ENCODE measurements around the gene PAM.
"Not testable (repeated sequence)": the region's sequence is repeated elsewhere in the genome, so short reads cannot be mapped to it uniquely, and the experiment has no call there.

PAM gene

DNA sequence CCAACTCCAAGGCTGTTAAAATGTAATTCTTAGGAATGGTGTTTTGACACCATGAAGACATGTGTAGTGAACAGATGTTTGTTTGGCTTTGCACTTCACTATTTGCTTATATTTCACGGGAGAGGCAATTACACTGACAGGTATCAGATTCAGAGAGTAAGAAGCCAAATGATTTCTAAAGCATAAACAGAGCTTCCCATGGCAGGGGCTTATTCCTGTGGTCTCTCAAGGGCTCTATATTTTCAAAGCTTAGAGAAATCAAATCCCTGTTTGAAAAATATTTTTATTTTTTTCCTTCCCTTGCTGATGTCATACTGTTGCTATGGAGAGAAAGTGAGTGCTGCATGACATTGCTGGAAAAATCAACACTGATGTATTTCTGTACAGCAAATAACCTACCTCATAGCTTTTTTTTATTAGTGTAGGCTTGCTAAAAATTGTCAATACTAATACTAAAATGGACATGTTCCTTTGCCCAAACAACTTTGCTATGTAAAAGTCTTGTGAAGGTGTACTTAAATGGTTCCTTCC lies 203.4 kb downstream of the PAM start:
- H3K4me3 ChIP-seq (ENCODE audit: low read depth, low read length) = no peak overlapping the region
- DNase-seq (ENCODE audit: low read depth) = no peak

- DNase-seq (ENCODE audit: low read depth) = peak; percentile 73
- H3K4me3 ChIP-seq (ENCODE audit: low read depth, low read length) = no peak overlapping the region
Observed at GRCh38 chr5:102959055-102959454, 203.9 kb downstream of the PAM start.

- DNase-seq (ENCODE audit: low read depth) = no peak
- no peak overlapping the region for H3K4me3 ChIP-seq (ENCODE audit: low read depth, low read length)
Observed at GRCh38 chr5:102961671-102962070, 206.6 kb downstream of the PAM start.

GRCh38 chr5:102965653-102966052 lies 210.5 kb downstream of the PAM start:
- no peak for DNase-seq (ENCODE audit: low read depth)
- H3K4me3 ChIP-seq (ENCODE audit: low read depth, low read length) = no peak overlapping the region

GRCh38 chr5:102969641-102970040 lies 214.5 kb downstream of the PAM start:
- DNase-seq (ENCODE audit: low read depth) = no peak
- no peak overlapping the region for H3K4me3 ChIP-seq (ENCODE audit: low read depth, low read length)

GRCh38 chr5:102971676-102972293 lies 216.7 kb downstream of the PAM start:
- no peak for DNase-seq (ENCODE audit: low read depth)
- no peak overlapping the region for H3K4me3 ChIP-seq (ENCODE audit: low read depth, low read length)

DNA sequence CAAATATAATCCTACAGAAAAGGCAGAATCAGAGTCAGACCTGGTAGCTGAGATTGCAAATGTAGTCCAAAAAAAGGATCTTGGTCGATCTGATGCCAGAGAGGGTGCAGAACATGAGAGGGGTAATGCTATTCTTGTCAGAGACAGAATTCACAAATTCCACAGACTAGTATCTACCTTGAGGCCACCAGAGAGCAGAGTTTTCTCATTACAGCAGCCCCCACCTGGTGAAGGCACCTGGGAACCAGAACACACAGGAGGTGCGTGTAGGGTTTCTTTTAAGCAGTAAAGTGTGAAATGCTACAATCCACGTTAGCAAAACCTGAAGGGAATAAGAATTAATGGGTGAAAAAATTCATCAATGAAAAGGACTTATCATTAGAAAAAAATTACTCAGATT lies 219.1 kb downstream of the PAM start:
- DNase-seq (ENCODE audit: low read depth) = no peak
- H3K4me3 ChIP-seq (ENCODE audit: low read depth, low read length) = no peak overlapping the region

- no peak overlapping the region for H3K4me3 ChIP-seq (ENCODE audit: low read depth, low read length)
- no peak for DNase-seq (ENCODE audit: low read depth)
Observed at GRCh38 chr5:102975045-102975444, 219.9 kb downstream of the PAM start.

GRCh38 chr5:102975457-102976182 lies 220.5 kb downstream of the PAM start:
- H3K4me3 ChIP-seq (ENCODE audit: low read depth, low read length) = no peak overlapping the region
- DNase-seq (ENCODE audit: low read depth) = peak; percentile 37

GRCh38 chr5:102981957-102982635 lies 227.0 kb downstream of the PAM start:
- no peak overlapping the region for H3K4me3 ChIP-seq (ENCODE audit: low read depth, low read length)

GRCh38 chr5:102986074-102986473 lies 231.0 kb downstream of the PAM start:
- no peak overlapping the region for H3K4me3 ChIP-seq (ENCODE audit: low read depth, low read length)
- no peak for DNase-seq (ENCODE audit: low read depth)

More at GRCh38 chr5:102981957-102982635, 227.0 kb downstream of the PAM start:
- no peak for DNase-seq (ENCODE audit: low read depth)

DNA sequence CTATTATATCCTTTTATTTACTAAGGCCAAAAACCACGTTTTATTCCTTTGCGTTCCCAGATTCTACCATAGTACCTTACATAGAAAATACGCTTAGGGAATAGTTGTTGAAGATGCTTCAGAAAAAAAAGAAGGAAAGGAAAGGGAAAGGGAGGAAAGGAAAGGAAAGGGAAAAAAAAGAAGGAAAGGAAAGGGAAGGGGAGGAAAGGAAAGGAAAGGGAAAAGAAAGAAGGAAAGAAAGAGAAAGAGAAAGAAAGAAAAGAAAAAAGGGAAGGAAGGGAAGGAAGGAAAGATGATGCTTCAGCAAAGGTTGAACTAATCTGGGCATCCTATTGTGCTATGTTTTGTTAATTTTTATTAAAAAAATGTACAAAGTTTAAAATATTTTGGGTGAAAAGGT lies 233.4 kb downstream of the PAM start:
- no peak for DNase-seq (ENCODE audit: low read depth)
- H3K4me3 ChIP-seq (ENCODE audit: low read depth, low read length) = no peak overlapping the region

DNA sequence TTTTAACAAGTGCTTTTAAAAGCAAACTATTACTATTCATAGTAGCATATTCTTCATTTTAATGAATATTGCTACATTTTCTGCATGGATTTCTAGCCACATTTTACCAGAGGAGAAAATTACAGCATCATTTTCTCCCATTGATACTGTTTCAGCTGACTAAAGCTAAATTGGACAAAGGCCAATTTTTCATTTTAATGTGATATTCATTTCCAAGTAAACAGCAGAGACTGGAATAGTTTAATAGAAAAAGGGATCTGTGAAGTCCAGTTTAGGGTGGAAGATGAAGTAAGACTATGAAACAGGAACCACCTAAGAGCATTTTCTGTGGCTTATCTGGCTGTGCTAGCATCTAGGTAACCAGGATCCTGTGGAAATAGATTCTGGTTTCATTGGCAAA lies 236.7 kb downstream of the PAM start:
- no peak for DNase-seq (ENCODE audit: low read depth)
- H3K4me3 ChIP-seq (ENCODE audit: low read depth, low read length) = no peak overlapping the region

- no peak for DNase-seq (ENCODE audit: low read depth)
- H3K4me3 ChIP-seq (ENCODE audit: low read depth, low read length) = no peak overlapping the region
Observed at GRCh38 chr5:102996011-102996575, 241.0 kb downstream of the PAM start.

DNA sequence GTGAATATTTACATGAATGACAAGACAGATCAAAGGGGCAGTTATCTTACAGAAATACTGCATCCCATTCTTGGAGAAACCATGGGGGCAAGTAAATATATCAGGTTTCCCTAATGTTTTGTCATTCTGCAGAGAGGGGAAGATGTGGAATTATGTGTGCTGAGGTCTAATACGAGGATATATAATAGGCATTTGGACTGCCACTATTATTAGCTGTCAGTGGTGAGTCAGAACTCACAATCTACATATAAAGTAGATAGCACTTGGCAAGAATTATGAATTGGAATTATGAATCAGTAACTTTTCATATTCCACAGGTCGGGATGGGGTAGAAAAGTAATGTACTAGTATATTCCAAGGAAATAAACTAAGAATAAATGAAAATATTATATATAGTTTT lies 243.1 kb downstream of the PAM start:
- no peak overlapping the region for H3K4me3 ChIP-seq (ENCODE audit: low read depth, low read length)
- no peak for DNase-seq (ENCODE audit: low read depth)

DNA sequence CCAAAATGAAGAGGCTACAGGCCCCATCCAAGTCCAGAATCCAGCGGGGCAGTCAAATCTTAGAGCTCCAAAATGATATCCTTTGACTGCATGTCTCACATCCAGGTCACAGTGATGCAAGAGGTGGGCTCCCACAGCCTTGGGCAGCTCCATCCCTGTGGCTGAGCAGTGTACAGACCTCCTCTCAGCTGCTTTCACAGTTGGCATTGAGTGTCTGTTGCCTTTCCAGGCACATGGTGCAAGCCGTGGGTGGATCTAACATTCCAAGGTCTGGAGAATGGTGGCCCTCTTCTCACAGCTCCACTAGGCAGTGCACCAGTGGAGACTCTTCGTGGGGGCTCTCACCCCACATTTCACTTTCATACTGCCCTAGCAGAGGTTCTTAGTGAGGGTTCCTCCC lies 244.1 kb downstream of the PAM start:
- H3K4me3 ChIP-seq (ENCODE audit: low read depth, low read length) = no peak overlapping the region
- no peak for DNase-seq (ENCODE audit: low read depth)

DNA sequence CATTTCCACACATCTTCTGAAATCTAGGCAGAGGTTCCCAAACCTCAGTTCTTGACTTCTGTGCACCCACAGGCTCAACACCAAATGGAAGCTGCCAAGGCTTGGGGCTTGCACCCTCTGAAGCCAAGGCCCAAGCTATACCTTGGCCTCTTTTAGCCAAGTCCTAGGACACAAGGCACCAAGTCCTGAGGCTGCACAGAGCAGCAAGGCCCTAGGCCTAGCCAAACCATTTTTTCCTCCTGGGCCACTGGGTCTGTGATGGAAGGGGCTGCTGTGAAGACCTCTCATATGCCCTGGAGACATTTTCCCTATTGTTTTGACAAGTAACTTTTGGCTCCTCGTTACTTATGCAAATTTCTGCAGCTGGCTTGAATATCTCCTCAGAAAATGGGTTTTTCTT lies 244.5 kb downstream of the PAM start:
- not testable (repeated sequence) for DNase-seq (ENCODE audit: low read depth); H3K4me3 ChIP-seq (ENCODE audit: low read depth, low read length)

GRCh38 chr5:103000089-103000488 lies 245.0 kb downstream of the PAM start:
- H3K4me3 ChIP-seq (ENCODE audit: low read depth, low read length) = no peak overlapping the region
- no peak for DNase-seq (ENCODE audit: low read depth)

- no peak for DNase-seq (ENCODE audit: low read depth)
Observed at GRCh38 chr5:103003872-103004271, 248.8 kb downstream of the PAM start.

GRCh38 chr5:103005276-103005675 lies 250.2 kb downstream of the PAM start:
- no peak for DNase-seq (ENCODE audit: low read depth)
- no peak overlapping the region for H3K4me3 ChIP-seq (ENCODE audit: low read depth, low read length)

More at GRCh38 chr5:103003872-103004271, 248.8 kb downstream of the PAM start:
- no peak overlapping the region for H3K4me3 ChIP-seq (ENCODE audit: low read depth, low read length)

Data from skeletal muscle cell (primary cell).